GM21390 (cell line): ENCODE data around the gene GTSE1.
A peak's percentile ranks its signal among the peaks of the same experiment; 100 is the strongest.

Experiments
- ATAC-seq: cut with Tn5 transposase; IDR thresholded peaks from one replicate; pipeline ENCODE4 v1.9.1; 2021; ENCODE audit not compliant: unreplicated experiment

GTSE1 gene

GRCh38 chr22:46323162-46323561, 26.5 kb downstream of the GTSE1 start:
- no peak for ATAC-seq

- ATAC-seq, result no peak
These were observed 29.5 kb downstream of the GTSE1 start for GRCh38 chr22:46326066-46326680.

DNA sequence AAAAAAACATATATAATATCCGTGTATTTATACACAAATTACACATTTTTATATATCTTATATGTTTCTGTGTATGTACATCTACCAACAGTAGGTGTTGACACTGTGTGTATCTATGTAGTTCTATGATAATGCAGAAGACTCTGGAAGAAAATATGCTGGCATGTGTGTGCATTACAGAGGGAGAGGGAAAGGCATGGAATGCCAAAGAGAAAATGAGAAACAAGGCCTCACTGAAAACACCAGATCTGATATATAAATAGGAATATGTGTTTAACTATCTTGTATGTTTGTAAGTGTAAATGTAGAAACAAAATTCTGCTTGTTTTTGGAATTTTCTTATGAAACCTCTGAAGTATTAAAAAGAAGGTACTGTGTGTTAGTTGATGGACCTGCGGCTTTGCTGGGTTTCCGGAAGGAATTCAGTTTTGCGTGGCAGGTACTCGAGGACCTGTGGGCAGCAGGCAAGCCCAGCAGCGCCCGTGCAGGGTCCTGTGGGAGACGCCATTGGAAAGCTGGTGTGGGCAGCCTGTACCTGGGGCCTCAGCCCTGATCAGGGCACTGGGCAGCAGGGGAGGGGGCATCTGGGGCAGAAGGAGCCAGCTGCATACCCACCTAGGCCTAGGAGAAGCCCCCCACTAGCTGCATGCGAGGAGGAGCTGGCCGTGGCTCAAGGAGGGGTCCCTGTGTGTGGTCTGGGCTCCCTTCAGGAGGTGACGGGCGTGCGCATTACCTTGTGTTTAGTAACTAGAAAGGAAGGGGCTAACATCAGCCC, 31.2 kb downstream of the GTSE1 start:
- no peak for ATAC-seq

GRCh38 chr22:46328797-46329196, 32.1 kb downstream of the GTSE1 start:
- no peak for ATAC-seq

GRCh38 chr22:46329616-46330015, 32.9 kb downstream of the GTSE1 start:
- no peak for ATAC-seq

GRCh38 chr22:46330426-46330825, 33.8 kb downstream of the GTSE1 start:
- ATAC-seq, result no peak

DNA sequence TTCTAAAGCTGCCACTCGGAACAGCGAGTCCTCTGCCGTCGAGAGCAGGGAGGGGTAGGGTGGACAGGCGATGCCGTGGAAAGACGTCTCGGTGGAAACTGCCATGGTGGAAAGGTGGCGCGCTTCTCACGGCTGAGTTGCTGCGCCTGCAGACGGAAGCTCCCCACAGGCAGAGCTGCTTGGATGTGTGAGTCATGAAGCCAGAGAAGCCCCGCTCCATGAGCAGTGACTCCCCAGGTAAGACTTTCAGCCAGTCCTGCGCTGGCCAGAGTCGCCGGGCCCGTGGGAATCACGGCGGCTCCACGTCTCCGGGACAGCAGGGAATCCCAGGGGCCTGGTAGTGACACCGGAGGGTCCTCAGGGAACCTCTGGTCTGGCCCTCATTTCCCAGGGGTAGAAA, 34.8 kb downstream of the GTSE1 start:
- no peak for ATAC-seq

- ATAC-seq, result peak; percentile 70
These were observed 38.8 kb downstream of the GTSE1 start, which contains the start of gene TRMU for GRCh38 chr22:46335201-46336118. TSS of gene TRMU (plus strand) at chr22:46335714. CDS start at chr22:46335765, 51 bp downstream.

DNA sequence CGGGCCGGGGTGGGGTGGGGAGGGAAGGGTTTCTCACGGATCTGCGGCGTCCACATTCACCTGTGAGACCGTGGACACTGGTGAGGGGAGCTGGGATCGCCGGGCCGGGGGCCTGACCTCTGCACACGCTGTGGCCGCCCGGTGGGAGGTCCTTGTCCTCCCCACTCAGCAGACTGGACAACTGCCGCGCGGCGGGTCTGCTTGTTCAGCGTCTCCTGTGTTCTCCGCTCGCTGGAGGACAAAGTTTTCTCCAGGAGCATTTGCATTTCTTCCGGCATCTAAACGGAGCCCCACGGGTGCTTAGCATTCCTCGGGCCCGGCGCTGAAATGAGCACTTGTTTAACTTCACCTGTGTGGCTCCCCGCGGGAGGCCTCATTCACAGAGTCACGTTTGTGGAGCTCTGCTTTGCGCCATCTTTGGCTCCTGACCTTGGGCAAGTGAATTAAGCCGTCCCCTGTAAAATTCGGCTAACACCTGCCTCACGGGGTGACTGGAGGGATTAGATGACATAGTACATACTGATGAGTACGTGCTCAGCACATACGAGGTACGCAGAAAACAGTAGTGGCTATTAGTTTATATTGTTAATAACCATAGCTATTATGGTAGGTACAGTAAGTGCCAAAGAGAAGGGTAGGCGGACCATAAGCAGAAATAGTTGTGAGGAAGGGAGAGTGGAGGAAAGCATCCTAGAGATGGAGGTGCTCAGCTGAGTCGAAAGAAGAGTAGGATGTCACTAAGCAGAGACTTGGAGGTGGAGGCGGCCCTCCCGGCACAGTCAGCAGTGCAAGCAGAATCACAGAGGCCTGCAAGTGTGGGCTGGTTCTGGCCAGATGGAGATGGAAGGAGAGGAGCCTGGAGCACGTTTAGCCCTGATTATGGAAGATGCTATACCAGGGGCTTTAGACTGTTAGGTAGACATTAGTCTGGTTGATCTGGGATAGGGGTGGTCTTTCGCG, 39.7 kb downstream of the GTSE1 start:
- ATAC-seq, result peak; percentile 9

DNA sequence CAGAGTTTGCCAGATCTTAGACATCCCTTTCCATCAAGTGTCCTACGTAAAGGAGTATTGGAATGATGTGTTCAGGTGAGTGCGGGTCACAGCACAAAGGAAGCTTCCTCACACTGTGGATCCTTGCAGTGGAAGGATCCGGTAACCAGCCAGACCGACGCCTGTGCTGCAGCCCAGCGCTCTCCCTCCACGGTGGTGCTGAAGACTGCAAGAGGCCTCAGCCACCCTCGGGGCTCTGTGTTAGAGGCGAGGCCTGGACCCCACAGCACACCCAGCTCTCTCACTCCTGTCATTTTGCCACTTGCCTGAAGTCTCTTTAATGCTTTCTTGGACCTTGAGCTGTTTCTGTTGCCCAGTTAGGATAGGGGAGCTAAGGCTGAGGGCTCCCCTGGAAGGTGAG, 41.2 kb downstream of the GTSE1 start:
- no peak for ATAC-seq

GRCh38 chr22:46338636-46339035, 42.0 kb downstream of the GTSE1 start:
- ATAC-seq, result no peak

DNA sequence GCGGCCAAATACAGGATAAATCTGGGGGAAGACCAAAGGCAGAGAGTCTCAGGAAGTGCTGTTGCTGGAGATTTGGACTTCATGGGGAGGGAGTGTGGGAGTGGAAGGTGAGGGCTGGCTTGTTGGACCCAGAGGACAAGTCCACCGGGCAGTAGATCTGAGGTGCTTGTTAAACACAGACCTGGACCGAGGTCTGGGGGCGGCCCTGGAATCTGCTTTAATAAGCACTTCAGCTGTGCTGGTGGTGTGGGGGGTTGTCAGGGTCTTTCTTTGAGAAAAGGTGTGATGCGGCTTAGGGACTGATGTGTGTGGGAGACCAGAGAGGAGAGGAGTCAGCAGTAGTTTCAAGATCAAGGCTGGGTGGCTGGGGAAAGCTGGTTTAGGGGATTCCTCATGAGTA, 43.3 kb downstream of the GTSE1 start:
- no peak for ATAC-seq

- no peak for ATAC-seq
These were observed 44.0 kb downstream of the GTSE1 start for GRCh38 chr22:46340676-46341075.

GRCh38 chr22:46346680-46347405, 50.2 kb downstream of the GTSE1 start:
- ATAC-seq, result no peak

GRCh38 chr22:46347646-46348045, 51.0 kb downstream of the GTSE1 start:
- no peak for ATAC-seq

GRCh38 chr22:46348099-46348695, 51.5 kb downstream of the GTSE1 start:
- ATAC-seq, result no peak

DNA sequence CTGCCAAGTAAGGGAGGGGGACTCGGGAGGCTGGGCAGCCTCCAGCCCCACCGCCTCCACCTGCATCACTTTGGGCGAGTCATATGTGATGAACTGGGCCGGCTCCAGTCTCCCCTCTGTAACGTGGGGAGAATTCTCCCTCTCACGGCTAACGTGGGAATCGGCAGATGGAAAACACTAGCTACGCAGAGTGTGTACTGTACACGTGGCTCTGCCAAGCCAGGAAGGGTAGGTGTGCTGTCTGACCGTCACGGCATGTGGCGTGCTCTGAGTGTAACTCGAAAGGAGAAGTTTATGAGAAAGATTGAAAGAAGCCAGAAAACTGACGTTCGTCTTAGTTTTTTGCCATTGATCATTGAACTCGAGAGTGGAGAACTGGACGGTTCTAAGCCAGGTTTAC, 52.6 kb downstream of the GTSE1 start:
- ATAC-seq, result no peak

DNA sequence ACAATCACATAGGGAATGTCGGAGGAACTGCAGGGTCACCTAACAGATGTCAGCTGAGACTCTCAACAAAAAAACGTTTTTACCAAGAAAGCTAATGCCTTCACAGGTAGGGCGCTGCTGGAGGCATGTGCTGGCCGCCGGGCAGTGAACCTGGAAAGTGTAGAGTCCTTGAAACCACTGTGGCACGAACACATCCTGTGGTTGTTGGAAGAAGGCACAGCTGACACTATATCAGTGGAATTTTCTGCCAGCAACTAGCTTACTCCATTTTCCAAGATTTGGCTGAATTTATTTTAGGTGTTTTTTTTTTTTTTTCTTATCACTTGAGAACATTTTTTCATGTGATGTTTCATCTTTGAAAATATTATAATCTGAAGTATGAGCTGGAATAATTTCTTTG, 53.0 kb downstream of the GTSE1 start:
- no peak for ATAC-seq

DNA sequence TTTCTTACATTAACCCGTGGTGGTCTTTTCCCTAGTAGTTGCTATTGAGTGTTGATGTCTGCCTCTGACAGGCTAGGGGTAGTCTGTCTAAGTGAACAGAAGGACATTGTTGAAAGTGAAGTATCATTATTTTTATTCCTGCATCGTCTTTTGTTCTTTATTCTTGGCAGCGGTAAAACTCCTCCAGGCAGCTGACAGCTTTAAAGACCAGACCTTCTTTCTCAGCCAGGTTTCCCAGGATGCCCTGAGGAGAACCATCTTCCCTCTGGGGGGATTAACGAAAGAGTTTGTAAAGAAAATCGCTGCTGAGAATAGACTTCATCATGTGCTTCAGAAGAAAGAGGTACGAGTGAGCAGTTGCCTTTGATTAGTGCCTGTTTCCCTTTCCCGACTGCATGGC, 53.5 kb downstream of the GTSE1 start:
- no peak for ATAC-seq
